ENCODE data around the gene DLG2.
"Not testable (repeated sequence)": the region's sequence is repeated elsewhere in the genome, so short reads cannot be mapped to it uniquely, and the experiment has no call there.

DLG2 gene

DNA sequence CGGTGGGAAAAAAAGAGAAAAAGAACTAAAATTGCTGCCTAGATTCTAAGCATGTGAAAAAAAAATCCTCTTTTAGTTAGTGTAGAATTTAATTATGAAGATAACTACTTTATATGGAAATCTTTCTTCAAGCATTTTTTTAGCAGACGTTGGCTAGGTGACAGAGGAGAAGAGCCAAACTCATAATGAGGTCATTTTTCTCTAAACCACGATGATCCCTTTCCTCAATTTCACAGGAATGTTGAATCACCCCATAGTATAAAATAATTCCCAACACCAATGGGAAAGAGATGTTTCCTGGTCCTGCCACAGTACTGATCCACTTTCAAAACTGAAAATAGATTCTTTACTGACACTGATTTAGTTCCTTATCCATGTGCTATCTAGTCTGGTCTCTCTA, 319.8 kb downstream of the DLG2 start:
- peak; percentile 82 for DNase-seq

DNA sequence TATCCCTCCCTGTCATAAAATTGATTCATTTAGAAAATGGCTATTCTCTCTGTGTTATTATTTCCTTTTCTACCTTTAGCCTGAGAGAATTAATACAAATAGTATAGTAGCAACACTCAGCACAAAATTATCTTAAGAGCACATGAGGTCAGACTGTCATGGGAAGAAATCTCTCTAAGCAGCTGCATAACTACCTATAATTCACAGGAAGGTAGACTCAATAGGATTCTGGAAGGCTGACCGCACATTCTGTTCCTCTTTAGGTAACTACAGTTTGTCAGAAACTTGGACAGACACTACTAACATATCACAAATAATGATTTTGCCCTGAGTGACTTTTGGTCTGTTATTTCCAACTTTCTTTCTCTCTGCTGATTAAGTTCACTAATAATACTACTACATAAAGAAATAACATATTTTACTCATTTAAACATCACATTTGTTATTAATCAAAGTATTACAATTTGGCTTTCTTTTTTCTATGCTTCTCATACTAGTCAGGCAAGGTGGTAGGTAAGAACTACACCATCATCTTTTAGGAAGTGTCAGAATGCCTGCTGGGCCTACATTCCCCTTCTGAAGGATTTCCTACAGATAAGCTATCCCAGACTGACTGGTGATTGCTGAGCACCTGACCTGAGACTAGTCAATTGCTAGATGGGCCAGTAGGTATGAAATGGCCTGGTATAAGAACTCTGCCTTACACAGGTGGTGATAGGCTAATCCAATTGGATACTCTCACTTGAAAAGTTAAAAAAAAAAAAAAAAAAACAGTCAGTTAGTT, 325.1 kb downstream of the DLG2 start:
- DNase-seq: no peak

DNA sequence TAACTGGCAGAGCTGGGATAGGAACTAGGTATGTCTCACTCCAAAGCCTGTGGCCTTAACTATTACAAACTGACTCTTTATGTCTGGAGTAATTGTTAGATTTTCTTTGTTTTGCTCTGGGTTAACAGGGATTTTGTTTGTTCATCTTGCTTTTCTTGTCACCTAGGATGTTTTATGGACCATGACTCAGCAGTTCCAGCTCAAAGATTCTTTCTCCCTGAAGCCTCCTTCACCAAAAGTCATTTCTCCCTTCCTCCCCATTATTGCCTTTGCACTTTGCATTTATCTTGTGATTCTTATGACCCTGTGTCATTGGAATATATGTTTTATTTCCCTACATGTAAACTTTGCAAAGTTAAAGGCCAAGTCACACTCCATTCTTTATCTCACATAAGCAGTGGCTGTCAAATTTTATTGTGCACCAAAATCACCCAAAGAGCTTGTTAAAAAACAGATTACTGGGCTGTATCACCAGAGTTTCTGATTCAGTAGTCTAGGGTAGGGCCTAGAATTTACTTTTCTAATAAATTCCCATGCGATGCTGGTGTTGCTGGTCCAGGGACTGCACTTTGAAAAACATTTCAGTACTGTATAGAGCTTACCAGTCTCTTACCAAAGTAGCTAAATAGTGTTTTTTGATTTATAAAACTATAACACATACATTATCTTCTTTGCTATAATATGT, 327.7 kb downstream of the DLG2 start:
- DNase-seq: peak; percentile 36

DNA sequence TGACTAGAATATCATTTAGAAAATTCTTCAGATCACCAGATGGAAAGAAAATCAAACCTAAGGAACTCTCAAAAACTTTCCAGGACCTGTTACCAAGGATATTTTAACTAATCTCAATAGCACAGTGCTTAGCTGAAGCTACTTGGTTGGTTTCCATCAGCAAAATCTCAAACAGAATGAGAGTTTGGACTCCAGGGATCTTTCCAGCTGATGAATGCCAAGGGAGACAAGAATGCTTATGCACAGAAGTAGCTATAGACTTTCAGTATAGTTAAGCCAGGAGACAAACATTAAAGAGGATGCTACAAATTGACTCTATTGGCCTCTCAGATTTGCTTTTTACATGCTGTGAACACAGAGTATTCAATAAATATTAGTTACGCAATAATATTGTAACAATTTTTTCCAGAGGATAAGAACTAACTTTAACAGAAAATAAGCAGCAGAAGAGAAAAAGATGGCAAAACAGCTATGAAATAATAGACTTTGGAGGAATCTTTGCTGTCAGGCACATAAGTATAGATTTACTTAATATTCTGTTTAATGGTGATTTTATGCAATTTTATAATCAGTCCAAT, 331.4 kb downstream of the DLG2 start:
- DNase-seq: no peak

DNA sequence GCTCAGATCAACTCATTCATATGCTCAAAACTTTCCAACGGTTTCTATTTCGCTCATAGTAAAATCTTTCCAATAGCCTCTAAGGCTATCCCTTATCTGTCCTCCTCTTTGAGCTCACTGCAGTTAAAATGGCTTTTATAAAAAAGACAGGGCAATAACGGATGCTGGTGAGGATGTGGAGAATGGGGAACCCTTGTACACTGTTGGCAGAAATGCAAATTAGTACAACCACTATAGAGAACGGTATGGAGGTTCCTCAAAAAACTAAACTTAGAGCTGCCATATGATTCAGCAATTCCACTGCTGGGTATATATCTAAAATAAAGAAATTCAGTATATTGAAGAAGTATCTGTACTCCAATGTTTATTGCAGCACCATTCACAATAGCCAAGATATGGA, 345.6 kb downstream of the DLG2 start:
- no peak for DNase-seq

DNA sequence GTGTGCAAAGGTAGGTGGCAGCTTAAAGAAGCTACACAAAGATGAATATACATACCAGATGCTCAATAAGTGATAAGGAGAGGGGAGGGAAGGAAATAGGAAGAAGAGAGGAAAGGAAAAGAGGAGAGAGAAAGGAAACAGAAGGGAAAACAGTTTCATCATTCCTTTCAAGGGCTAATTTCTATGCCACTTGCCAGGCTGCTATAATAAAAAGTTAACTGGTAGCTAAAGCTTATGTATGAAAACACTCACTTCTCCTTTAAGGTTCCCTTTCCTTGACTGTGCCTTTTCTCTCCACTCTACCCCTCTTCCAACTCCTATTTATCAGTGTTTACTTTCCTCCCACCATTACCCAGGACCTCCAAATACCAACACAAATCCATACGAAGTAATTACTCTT, 347.9 kb downstream of the DLG2 start:
- DNase-seq: no peak

DNA sequence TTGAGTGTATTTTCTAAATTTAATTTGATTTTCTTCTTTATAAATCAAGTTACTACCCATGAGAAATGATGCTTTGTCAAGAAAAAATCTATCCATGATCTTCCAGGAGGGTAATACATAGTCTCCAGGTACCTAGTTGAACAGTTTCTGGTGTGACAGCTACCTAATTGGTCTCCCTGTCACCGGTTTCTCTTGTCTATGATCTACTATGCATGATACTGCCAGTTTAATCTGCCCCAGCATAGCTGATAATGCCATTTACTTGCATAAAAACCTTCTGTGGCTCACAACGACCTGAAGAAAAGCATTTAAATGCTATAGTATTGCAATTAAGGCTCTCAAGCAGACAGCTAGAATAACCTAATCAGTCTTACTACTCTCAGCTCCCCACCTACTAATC, 349.5 kb downstream of the DLG2 start:
- no peak for DNase-seq

DNA sequence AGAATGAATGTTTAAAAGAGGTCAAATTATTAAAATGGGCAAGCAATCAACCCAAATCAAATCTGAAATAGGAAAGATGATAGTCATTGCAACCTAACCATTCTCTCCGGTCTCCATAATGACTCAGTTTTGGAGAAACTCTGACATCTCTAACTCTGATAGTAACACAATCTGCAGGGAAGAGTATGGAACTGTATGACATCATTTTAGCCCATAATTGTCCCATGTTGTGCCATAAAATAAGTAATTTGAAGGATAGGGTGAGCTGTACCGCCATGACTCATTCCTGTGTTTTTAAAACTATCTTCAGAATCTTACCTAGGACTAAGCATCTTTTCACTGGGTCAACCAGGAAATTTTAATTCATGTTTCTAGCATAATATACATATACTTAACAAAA, 350.8 kb downstream of the DLG2 start:
- peak; percentile 2 for DNase-seq

DNA sequence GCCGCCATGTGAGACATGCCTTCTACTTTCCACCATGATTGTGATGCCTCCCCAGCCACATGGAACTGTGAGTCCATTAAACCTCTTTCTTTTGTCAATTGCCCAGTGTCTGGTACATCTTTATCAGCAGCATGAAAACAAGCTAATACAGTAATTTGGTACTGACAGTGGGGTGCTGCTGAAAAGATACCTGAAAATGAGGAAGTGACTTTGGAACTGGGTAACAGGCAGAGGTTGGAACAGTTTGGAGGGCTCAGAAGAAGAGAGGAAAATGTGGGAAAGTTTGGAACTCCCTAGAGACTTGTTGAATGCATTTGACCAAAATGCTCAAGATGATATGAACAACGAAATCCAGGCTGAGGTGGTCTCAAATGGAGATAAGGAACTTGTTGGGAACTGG, 356.8 kb downstream of the DLG2 start:
- DNase-seq: not testable (repeated sequence)

DNA sequence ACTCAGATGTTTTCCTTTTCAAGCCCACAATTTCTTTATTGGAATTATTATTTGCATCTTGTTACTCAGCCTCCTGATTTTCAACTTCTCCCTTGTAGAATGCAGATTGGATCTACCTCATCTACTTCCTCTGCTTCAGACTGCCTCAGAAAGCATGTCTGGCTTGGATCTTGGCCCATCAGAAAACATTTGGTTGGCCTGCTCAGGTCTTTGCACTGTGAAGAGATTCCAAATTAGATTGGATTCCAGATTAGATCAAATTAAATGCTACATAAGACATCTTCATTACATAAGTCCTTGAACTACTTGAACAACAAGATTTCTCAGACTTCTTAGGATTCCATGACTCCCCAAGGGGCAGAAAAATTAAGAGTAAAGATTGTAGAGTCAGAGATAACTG, 358.0 kb downstream of the DLG2 start:
- no peak for DNase-seq

DNA sequence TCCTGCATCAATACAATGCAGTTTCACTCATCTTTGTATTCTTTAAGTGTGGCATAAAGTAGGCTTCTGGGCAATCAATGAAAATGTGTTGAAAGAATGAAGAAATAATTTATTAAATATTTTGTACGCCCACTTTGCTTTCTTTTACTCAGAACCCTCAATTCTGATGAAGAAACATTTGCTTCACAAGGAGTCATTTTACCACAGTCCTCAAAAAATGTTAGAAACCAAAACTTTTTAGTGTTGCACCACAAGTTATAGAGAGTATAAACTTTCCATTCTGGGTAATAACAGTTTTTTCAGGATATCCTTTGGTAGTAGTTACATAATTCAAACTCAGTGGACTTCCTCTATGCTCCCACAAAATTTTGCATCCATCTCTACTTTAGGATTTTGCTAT, 360.5 kb downstream of the DLG2 start:
- DNase-seq: no peak

DNA sequence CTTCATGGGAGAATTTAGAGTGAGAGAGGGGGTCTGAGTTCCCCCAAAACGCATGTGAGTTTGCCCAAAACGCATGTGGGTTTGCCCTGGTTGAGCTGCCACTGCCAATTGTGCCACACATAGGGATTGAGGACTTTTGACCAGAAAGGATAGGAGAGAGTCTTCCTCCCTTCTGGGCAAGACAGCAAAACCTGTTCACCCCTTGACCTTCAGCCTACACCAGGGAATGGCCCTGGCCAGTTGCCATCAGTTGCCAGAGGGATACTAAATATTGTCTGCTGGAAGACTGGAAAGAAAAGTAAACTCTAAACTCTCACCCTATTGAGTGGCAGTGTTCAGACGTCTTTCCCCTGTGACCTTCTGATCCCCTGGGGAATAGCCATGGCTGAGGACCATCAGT, 363.8 kb downstream of the DLG2 start:
- no peak for DNase-seq

DNA sequence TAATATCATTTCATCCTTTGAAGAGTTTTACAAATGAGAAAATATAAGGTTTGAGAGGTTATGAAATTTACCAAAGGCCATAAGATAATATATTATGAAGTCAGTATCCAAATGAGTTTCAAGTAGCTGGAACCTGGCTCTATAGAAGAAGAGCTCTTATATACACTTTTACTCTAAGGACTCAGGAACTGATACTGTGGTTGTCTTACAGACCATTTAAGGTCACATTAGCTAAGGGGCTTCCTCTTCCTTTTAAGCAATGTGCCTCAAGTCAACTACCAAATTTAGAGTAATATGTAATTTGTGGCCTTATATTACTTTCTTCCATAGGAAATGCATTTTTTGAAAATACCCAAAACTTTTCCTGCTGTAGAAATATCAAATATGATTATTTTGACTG, 369.3 kb downstream of the DLG2 start:
- no peak for DNase-seq

DNA sequence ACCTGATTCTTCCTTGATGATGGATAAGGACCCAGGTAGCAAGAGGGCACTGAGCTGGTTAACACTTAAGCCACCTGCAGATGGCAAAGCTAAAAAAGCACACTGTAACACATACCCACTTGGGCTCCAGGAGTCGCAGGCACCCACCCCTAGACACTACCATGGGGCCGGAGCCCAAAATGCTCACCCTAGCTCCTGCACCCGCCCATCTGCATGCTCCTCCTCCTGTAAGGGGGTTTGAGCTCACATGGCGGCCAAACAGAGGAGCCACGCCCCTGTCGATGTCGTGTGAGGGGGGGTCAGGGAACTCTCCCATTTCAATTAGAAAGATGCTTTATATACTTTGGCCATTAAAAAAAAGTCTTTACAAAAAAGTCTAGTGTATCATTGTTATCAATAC, 370.7 kb downstream of the DLG2 start:
- no peak for DNase-seq

DNA sequence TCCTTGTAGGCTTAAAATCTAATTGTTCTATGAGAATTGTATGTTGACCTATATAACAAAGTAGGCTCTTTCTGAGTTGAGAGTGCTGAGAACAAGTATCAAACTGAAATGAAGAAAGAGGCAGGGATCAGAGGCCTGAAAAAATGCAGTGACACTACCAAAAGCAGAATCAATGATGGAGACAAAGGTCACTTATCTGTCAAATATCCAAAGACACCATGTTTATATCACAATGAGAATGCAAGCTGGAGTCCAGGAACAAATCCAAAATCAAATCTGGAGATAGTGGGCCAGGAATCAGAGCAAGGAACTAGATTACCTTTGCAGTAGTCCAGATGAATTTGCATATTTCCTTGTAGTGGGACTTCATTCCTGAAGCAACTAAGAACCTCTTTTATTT, 377.7 kb downstream of the DLG2 start:
- no peak for DNase-seq

DNA sequence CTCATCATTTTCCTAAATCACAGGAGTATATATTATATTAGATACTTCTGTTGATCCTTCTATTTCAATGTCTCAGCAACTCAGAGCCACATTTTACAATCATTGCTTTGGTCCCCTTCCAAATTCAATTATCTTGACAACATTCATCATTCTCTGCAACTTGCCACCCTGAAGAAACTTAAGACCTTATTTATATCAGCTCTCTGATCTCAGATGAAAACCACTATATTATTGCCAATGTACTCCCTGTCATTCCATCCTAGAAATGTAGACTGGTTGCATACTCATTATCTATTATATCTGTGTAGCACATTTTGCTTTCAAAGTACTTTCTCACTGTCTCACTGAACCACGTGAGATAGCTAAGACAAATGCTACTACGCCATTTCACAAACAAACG, 379.3 kb downstream of the DLG2 start:
- no peak for DNase-seq

DNA sequence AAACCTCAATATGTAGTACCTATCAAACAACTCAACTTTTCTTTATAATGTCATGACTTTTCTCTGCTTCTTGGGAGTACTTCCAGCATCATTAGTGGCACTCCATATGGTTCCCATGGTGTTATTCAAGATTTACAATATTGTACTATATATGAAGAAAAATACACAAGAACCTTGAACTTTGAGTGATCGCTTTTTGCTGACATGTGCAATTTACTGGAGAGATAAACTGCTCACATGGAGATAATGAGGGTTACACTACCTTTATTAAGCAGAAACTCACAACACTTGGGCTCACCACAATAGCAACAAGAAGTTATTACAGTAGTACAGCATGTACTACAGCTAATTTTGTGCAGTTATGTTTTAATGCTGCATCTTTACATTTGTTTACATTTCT, 388.2 kb downstream of the DLG2 start:
- DNase-seq: no peak

DNA sequence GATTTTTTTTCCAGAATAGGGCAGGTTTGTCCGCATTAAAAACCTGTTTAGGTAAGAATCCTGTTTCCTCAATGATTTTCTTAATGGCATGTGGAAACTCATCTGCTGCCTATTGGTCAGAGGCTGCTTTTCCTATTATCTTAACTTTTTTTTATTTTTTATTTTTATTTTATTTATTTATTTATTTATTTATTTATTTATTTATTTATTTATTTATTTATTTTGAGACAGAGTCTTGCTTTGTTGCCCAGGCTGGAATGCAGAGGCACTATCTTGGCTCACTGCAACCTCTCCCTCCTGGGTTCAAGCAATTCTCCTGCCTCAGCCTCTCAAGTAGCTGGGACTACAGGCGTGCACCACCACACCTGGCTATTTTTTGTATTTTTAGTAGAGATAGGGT, 389.1 kb downstream of the DLG2 start:
- DNase-seq: not testable (repeated sequence)

DNA sequence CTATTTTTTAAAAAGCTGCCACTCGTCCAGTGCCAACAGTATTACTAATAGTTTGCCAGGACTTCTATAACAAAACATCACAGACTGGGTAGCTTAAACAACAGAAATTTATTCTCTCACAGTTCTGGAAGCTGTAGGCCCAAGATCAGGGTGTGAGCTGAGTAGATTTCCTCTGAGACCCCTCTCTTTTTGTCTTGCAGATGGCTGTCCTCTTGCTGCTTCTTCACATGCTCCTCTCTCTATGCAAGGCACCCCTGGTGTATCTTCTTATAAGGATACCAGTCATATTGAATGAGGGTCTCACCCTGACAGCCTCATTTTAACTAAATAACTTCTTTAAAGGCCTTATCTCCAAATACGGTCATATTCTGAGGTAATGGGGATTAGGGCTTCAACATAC, 390.9 kb downstream of the DLG2 start:
- DNase-seq: no peak

DNA sequence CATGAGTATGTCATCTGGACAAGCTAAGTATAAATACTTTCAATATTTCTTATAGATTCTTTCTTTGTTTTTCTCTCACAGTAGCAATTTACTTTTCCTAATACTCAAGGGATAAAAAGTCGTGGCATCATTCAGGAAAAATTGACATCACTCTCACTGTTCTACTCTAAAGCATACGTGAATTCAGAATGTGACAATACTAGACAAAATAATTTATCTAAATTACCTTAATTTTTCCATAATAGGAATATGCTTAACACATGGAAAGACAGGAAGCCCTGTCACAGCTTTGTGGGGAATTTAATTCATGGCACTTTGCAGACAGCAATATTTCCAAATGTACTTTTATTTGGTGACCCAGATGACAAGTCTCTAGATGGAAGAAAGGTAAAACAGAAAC, 394.6 kb downstream of the DLG2 start:
- DNase-seq: no peak

DNA sequence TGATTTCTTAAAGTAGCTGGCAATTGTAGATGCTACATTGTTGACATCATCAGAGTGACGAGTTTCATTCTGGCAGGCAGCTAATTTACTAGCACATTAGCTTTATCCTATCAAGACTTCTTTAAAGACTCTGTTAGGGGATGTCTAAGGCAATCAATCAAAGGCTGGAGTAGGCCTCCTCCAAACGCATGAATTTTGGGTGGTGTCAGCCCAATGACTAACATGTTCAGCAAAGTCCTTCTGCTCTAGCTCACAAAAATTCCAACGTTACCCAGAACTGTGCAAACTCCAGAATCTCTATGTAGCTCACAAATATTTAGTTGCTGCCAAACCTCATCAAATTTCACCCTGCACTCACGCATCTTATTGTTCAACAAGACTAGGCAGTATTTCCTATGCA, 395.6 kb downstream of the DLG2 start:
- no peak for DNase-seq

DNA sequence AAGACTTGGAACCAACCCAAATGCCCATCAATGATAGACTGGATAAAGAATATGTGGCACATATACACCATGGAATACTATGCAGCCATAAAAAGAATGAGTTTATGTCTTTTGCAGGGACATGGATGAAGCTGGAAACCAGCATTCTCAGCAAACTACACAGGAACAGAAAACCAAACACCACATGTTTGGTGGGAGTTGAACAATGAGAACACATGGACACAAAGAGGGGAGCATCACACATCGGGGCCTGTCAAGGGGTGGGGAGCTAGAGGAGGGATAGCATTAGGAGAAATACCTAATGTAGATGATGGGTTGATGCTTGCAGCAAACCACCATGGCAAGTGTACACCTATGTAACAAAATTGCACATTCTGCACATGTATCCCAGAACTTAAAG, 397.4 kb downstream of the DLG2 start:
- not testable (repeated sequence) for DNase-seq

DNA sequence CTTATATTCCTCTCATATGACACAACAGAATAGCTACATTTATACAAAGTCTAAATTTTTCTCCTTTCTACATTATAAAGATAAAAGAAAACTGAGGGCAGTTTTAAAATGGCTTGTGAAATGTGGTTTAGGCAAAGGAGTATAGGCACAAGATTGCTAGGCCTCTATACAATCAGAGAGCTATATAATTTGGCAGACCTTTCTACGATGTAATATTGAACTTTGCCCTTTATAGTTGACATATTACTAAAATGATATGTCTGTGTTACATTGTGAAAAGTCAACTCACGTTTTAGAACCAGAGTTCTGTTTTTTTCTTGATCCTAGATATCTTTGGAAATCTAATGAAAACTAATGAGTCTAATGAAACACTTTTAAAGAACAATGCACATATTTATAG, 430.2 kb downstream of the DLG2 start:
- DNase-seq: no peak

DNA sequence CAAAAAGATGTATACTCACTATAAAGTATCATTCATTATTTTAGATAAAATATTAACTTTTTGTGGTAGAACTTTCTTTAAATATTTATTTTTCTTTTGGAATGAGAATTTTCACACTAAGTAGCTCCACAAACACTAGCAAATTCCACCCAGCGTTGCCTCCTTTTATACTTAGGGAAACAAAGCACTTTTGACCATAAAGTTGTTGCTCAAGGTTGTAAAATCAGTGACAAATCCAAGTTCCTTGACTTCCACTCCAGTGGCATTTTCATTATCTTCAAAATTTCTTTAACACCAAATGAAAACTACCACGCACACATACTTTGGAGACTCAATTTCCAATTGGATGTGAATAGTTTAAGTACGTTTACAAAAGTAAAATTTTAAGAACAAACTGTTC, 431.2 kb downstream of the DLG2 start:
- no peak for DNase-seq

DNA sequence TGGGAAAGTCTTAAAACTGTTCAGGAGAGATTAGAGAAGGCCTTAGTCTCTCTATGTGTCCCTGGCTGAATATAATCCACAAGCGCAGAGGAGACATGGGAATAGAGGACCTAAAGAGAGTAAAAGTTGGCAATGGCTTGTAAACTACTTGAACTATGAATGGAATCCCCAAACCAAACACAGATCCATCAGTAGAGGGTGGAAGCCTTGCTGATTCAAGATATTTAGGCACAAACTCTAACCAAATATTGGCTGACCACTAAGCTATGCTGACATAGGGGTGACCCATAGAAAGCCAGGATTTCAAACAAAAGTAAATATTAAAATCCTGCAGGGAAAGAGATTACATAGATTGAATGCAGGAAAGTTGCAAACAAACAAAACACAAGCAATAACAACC, 439.2 kb downstream of the DLG2 start:
- DNase-seq: no peak

Measured in fibroblast of skin of right biceps (primary cell).